K562 (cell line): ENCODE measurements around the gene SGSH. TPM values are rescaled to one million over a fixed set of nuclear protein-coding genes. Genes with fewer than 3 reads are reported as not detected.
A peak's percentile ranks its signal among the peaks of the same experiment; 100 is the strongest.

ENCODE experiments used
- ATAC-seq: fragments of 200-7000 bp; cut with Tn5 transposase; 3 replicates; pipeline ENCODE4 v1.9.1; 2020; ENCODE audit warnings: moderate library complexity
- BruUV-seq: library from RNA; stranded (reverse); fragments of 400-500 nt; replicated peaks from 2 replicates; lab custom pipeline; 2021; lab: Mats Ljungman, UMichigan
- CTCF ChIA-PET: fragments of 300-600 bp; formaldehyde crosslinking; extraction: SDS; loops from one replicate; lab custom pipeline; 2021; ENCODE audit warnings: low intra/inter-chr PET ratio; lab: Yijun Ruan, JAX
- POLR2A ChIA-PET: fragments of 300-600, 350-650 bp; sonication (Branson Sonifier 250); formaldehyde crosslinking; extraction: SDS; loops from one replicate; lab custom pipeline; 2021; ENCODE audit warnings: antibody characterized with exemption, inconsistent platforms; lab: Yijun Ruan, JAX
- DNase-seq, 4 experiments: peaks; one replicate each; pipeline versions ENCODE4 v3.0.0 to v3.0.0-alpha.2; 2011 to 2018; ENCODE audit warnings: low spot score in 3 of 4, mixed read lengths in 3 of 4; ENCODE audit errors: extremely low read depth in 1 of 4
- FAIRE-seq: peaks from 2 replicates; lab custom pipeline; 2011; peaks lifted over from hg19 to GRCh38; lab: Jason Lieb, UNC
- H2AFZ ChIP-seq: 2 replicates; pipeline ENCODE4 v1.6.0; 2011; ENCODE audit warnings: low read depth, low read length, control low read depth, inconsistent platforms
- H3K27ac ChIP-seq: fragments of 200-600 bp; 3 replicates; pipeline ENCODE4 v1.8.0; 2011; ENCODE audit warnings: low read depth, mild to moderate bottlenecking, control low read depth, inconsistent platforms, low read length, moderate library complexity, mixed read lengths; ENCODE audit errors: extremely low read depth
- H3K27me3 ChIP-seq, 2 experiments: fragments of 300-600 bp in 1 of 2; 2 replicates in 1 of 2; 3 replicates in 1 of 2; pipeline versions ENCODE4 v1.6.0 to v1.8.0; 2011; ENCODE audit warnings: inconsistent platforms in 2 of 2, low read length in 2 of 2, mild to moderate bottlenecking in 1 of 2, mixed read lengths in 1 of 2, moderate library complexity in 1 of 2; ENCODE audit not compliant: control insufficient read depth in 2 of 2, insufficient read depth in 2 of 2
- H3K36me3 ChIP-seq: fragments of 300-600 bp; 3 replicates; pipeline ENCODE4 v1.8.0; 2011; ENCODE audit warnings: mild to moderate bottlenecking, low read length, inconsistent platforms; ENCODE audit not compliant: control insufficient read depth, insufficient read depth
- H3K4me1 ChIP-seq, 2 experiments: fragments of 200-600 bp in 1 of 2; replicated peaks in 1 of 2; 2 replicates in 1 of 2; 3 replicates in 1 of 2; pipeline versions ENCODE4 v1.5.1 to v1.8.0; 2011; ENCODE audit warnings: inconsistent platforms in 2 of 2, low read length in 2 of 2, mild to moderate bottlenecking in 1 of 2, mixed read lengths in 1 of 2, moderate library complexity in 1 of 2; ENCODE audit not compliant: control insufficient read depth in 2 of 2, insufficient read depth in 2 of 2
- H3K4me2 ChIP-seq: 2 replicates; pipeline ENCODE4 v1.6.1; 2011; ENCODE audit warnings: low read length, control low read depth, inconsistent platforms, mixed read lengths; ENCODE audit not compliant: insufficient read depth
- H3K4me3 ChIP-seq: fragments of 200-600 bp; sonication (generic), shearing (Covaris generic); 2 replicates; pipeline ENCODE4 v1.5.1; 2016; ENCODE audit warnings: control low read depth, inconsistent platforms
- H3K79me2 ChIP-seq: fragments of 200-600 bp; 3 replicates; pipeline ENCODE4 v1.8.0; 2011; ENCODE audit warnings: low read length, inconsistent platforms; ENCODE audit not compliant: control insufficient read depth, insufficient read depth
- H3K9ac ChIP-seq, 2 experiments: 2 replicates each; pipeline versions ENCODE4 v1.6.0 to v1.6.1; 2011; ENCODE audit warnings: low read depth in 2 of 2, low read length in 2 of 2, control low read depth in 1 of 2, inconsistent platforms in 1 of 2, mild to moderate bottlenecking in 1 of 2, mixed read lengths in 1 of 2; ENCODE audit not compliant: insufficient read depth in 1 of 2
- H3K9me1 ChIP-seq: one replicate; pipeline ENCODE4 v1.6.0; 2011; ENCODE audit warnings: inconsistent platforms, mild to moderate bottlenecking, low read length, moderate library complexity; ENCODE audit not compliant: control insufficient read depth, insufficient read depth
- H3K9me3 ChIP-seq: replicated peaks from 2 replicates; pipeline ENCODE4 v1.5.1; 2011; ENCODE audit warnings: low read depth, low read length, inconsistent platforms; ENCODE audit not compliant: control insufficient read depth, insufficient read depth
- H4K20me1 ChIP-seq: replicated peaks from 2 replicates; pipeline ENCODE4 v1.6.1; 2011; ENCODE audit warnings: low read length, inconsistent platforms, mixed read lengths; ENCODE audit not compliant: control insufficient read depth, insufficient read depth
- POLR2G ChIP-seq: fragments of 200-400 bp; formaldehyde crosslinking; IDR thresholded peaks from 2 replicates; pipeline ENCODE4 v1.6.1; 2017; ENCODE audit warnings: low read depth, mild to moderate bottlenecking, antibody characterized with exemption, low read length, moderate library complexity
- RBFOX2 ChIP-seq: fragments of 200-400 bp; formaldehyde crosslinking; IDR thresholded peaks from 2 replicates; pipeline ENCODE4 v1.6.1; 2017; ENCODE audit warnings: low read depth, mild to moderate bottlenecking, low read length, moderate library complexity
- ZBTB7A ChIP-seq: IDR thresholded peaks from 2 replicates; pipeline ENCODE4 v1.6.1; 2011; ENCODE audit warnings: low read depth, mild to moderate bottlenecking, low read length, moderate library complexity, borderline replicate concordance; ENCODE audit not compliant: control insufficient read depth
- WGBS: fragments of 100-300 bp; shearing (Covaris generic); methylation state at CpG from one replicate; pipeline ENCODE4 v1.1.6; 2016; ENCODE audit warnings: low coverage, mixed read lengths; ENCODE audit not compliant: insufficient coverage; ENCODE audit errors: missing lambda C conversion rate; 5-methylcytosine and 5-hydroxymethylcytosine counted together
- in situ Hi-C: fragments of 300-500 bp; cut with MboI; formaldehyde crosslinking; loops from 4 replicates; pipeline ENCODE4 v1.15.0; 2018; ENCODE audit warnings: inconsistent platforms, mixed read lengths
- intact Hi-C: fragments of 100-400 bp; cut with micrococcal nuclease; formaldehyde crosslinking; loops from 2 replicates; pipeline ENCODE4 v1.14.2; 2022
- polyA plus RNA-seq, 8 experiments: library from polyadenylated mRNA; depleted of rRNA in 4 of 8; stranded (reverse) in 5 of 8; unstranded in 3 of 8; fragments of >200 nt; fragmentation: Nextera tagmentation in 2 of 8; fragmentation: Illumina TruSeq in 1 of 8; extraction: Ambion mirVana in 2 of 8; extraction: Trizol in 1 of 8; gene quantifications; 2 replicates each; pipeline versions ENCODE4 v1.2.1 to v1.2.3, GENCODE V29; 2011 to 2014; ENCODE audit warnings: inconsistent platforms in 1 of 8, missing spikeins in 1 of 8
- total RNA-seq, 7 experiments: library from RNA; depleted of rRNA in 6 of 7; stranded (reverse); fragments of >200 nt in 6 of 7; fragmentation: Illumina TruSeq in 2 of 7; extraction: Trizol in 2 of 7; gene quantifications; 2 replicates each; pipeline versions ENCODE4 v1.2.1 to v1.2.3, GENCODE V29; 2011 to 2021; ENCODE audit warnings: low replicate concordance in 1 of 7
- TF ChIP-seq, protein P1 (sequence below): sonication (generic); formaldehyde crosslinking; IDR thresholded peaks from 2 replicates; pipeline ENCODE4 v1.8.0; 2022; ENCODE audit warnings: mild to moderate bottlenecking, missing genetic modification reagents

SGSH gene
- total and polyA plus RNA-seq, 9 of the 15 experiments (the other 6 are each of a cell fraction or from before 2014, with no cell fraction given) = 0.25 to 15.7 (median 4.9) TPM

DNA sequence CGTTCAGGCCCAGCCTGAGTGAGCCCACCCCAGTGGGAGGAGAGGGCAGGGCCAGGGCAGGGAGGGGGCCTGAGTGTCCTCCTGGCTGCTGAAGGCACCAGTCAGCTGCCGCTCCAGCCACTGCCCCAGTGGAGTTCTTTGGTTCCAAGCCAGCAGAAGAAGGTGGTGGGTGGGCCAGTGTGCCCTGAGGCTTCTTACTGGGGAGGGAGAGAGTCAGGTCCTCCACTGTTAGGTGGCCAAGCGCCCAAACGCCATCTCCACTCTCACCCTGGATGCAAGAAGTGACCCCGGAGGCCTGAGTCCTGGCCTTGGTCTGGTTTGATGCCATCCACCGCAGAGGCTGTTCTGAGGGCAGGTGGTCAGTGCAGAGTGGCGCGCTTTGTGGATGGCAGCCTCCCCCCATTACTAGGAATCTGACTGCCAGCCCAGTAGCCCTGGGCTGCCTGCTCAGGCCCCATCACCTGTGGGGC is 42.7 kb upstream of the SGSH start:
- Histone ChIP-seq H3K4me1 (peaks cover 39 to 59% of the 10 kb centered on the region in 2 experiments), H2AFZ (no peak overlapping the region), H3K9me1 (no peaks in the 10 kb centered on the region), H3K4me2 (peak overlapping the region; percentile 80), H3K27me3 (no peaks in the 10 kb centered on the region), H3K27ac (peak overlapping the region; percentile 84; the same call in 2 of the 3 replicates), H3K9me3 (no peaks in the 10 kb centered on the region), H3K36me3 (peaks cover 16% of the 10 kb centered on the region; the same call in 2 of the 3 replicates), H4K20me1 (no peaks in the 10 kb centered on the region), H3K79me2 (peaks cover 27% of the 10 kb centered on the region), H3K9ac (peak overlapping the region in 1 of 2 experiments; percentile 70; a peak in 2 of 4 replicates), H3K4me3 (no peak overlapping the region)
- in situ Hi-C loops (no loop called here), intact Hi-C loops (no loop called here)
- peak; percentile 4 for ATAC-seq
- no peak for FAIRE-seq
- DNase-seq = peak in 1 of 4 experiments; percentile 34
- TF ChIP-seq, protein P1, sequence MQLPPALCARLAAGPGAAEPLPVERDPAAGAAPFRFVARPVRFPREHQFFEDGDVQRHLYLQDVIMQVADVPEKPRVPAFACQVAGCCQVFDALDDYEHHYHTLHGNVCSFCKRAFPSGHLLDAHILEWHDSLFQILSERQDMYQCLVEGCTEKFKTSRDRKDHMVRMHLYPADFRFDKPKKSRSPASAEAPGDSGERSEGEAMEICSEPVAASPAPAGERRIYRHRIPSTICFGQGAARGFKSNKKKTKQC (CRISPR knock-in tag) = no peak
- TF ChIP-seq ZBTB7A (0 out of 2 replicates have a peak, but pooled peaks have one; percentile 8), RBFOX2 (peak; percentile 43; the same call in 1 of the 2 replicates), POLR2G (peak; percentile 25; the same call in 1 of the 2 replicates)
- 58% methylated on average over 8 of the region's 8 CpGs for WGBS
- CTCF ChIA-PET = no interaction called here
- POLR2A ChIA-PET = interaction anchor here (0.6 to 1.3 kb wide), 3 partner anchors 8 to 175 kb away, joined by 4 to 6 read pairs (median 5); no protein-coding TSS in a partner anchor
- BruUV-seq = no TSS peak
